ENCODE measurements around the gene SGCB. TPM values are rescaled to one million over a fixed set of nuclear protein-coding genes. Genes with fewer than 3 reads are reported as not detected.

SGCB gene
- total RNA-seq, 1 donor from 2014 or later, result 94.2 TPM

DNA sequence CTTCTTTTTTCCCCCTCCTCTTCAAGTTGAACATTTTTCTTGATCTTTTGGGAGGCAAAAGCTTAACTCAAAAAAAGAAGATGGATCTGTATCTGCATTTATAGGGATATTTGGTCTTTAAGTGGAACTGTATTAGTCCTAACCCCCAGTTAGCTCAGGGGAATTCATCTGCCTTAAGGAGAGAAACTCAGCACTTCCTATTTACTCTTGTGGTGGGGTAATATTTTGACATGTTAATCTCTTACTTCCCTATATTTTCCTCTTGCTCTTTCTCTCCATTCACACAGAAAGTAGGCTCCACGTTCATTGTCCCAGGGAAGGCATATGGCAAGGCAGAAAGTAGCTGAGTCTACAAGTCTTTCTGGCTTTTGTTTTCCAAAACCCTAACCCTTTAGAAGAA lies 23.2 kb downstream of the SGCB start:
- DNase-seq (ENCODE audit: low spot score), result no peak
- H3K4me3 Mint-ChIP-seq (ENCODE audit: unreplicated experiment), result no peak overlapping the region
- H3K4me1 Mint-ChIP-seq (ENCODE audit: low read depth), result peaks cover 1% of the 10 kb centered on the region
- TF ChIP-seq, protein P1, sequence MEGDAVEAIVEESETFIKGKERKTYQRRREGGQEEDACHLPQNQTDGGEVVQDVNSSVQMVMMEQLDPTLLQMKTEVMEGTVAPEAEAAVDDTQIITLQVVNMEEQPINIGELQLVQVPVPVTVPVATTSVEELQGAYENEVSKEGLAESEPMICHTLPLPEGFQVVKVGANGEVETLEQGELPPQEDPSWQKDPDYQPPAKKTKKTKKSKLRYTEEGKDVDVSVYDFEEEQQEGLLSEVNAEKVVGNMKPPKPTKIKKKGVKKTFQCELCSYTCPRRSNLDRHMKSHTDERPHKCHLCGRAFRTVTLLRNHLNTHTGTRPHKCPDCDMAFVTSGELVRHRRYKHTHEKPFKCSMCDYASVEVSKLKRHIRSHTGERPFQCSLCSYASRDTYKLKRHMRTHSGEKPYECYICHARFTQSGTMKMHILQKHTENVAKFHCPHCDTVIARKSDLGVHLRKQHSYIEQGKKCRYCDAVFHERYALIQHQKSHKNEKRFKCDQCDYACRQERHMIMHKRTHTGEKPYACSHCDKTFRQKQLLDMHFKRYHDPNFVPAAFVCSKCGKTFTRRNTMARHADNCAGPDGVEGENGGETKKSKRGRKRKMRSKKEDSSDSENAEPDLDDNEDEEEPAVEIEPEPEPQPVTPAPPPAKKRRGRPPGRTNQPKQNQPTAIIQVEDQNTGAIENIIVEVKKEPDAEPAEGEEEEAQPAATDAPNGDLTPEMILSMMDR (IDR thresholded peaks at IDR 0.05), result no peak
- no peaks in the 10 kb centered on the region for H3K27me3 Mint-ChIP-seq (ENCODE audit: low read depth)
- no peak overlapping the region for H3K27ac Mint-ChIP-seq (ENCODE audit: unreplicated experiment)
- peaks cover 4% of the 10 kb centered on the region for H3K9me3 Mint-ChIP-seq (ENCODE audit: low read depth)
- H3K36me3 Mint-ChIP-seq (ENCODE audit: low read depth), result peaks cover 14% of the 10 kb centered on the region

DNA sequence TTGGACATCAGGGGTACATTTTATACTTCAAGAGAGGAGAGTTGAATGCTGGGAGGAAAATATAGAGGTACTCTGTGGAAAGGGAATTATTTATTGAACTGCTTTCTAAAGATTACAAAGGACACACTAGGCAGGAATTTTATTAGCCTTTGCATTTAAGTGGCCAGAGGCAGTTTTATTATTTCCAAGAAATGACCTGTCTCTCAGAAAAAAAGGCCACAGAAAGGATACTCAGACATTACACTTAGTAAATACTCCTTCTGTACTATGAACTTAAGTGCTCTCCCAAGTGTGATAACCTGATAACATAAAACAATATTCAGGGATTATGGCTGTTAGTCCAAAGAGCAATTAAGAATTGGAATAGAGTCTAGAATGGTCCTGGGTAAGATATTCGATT lies 25.4 kb downstream of the SGCB start:
- Mint-ChIP-seq H3K27me3 (ENCODE audit: low read depth) (no peaks in the 10 kb centered on the region), H3K4me3 (ENCODE audit: unreplicated experiment) (no peak overlapping the region), H3K4me1 (ENCODE audit: low read depth) (no peaks in the 10 kb centered on the region), H3K27ac (ENCODE audit: unreplicated experiment) (no peak overlapping the region), H3K36me3 (ENCODE audit: low read depth) (peaks cover 20% of the 10 kb centered on the region), H3K9me3 (ENCODE audit: low read depth) (peaks cover 12% of the 10 kb centered on the region)
- TF ChIP-seq, protein P1 (IDR thresholded peaks at IDR 0.05), result no peak
- no peak for DNase-seq (ENCODE audit: low spot score)

DNA sequence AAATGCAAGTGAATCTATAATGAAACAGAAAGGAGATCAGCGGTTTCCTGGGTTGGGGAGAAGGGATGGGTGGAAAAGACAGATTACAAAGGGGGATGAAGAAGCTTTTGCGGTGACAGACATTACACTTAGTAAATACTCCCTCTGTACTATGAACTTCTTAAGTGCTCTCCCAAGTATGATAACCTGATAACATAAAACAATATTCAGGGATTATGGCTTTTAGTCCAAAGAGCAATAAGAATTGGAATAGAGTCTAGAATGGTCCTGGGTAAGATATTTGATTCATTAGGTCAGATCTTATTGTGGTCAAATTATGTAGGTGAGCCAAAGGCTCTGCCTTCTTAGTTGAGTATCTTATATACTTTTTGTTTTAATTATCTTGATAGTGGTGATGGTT lies 27.1 kb downstream of the SGCB start:
- Mint-ChIP-seq H3K27ac (ENCODE audit: unreplicated experiment) (no peak overlapping the region), H3K27me3 (ENCODE audit: low read depth) (no peaks in the 10 kb centered on the region), H3K9me3 (ENCODE audit: low read depth) (peaks cover 12% of the 10 kb centered on the region), H3K36me3 (ENCODE audit: low read depth) (peaks cover 20% of the 10 kb centered on the region), H3K4me3 (ENCODE audit: unreplicated experiment) (no peak overlapping the region), H3K4me1 (ENCODE audit: low read depth) (no peaks in the 10 kb centered on the region)
- TF ChIP-seq, protein P1 (IDR thresholded peaks at IDR 0.05), result no peak
- DNase-seq (ENCODE audit: low spot score), result no peak

DNA sequence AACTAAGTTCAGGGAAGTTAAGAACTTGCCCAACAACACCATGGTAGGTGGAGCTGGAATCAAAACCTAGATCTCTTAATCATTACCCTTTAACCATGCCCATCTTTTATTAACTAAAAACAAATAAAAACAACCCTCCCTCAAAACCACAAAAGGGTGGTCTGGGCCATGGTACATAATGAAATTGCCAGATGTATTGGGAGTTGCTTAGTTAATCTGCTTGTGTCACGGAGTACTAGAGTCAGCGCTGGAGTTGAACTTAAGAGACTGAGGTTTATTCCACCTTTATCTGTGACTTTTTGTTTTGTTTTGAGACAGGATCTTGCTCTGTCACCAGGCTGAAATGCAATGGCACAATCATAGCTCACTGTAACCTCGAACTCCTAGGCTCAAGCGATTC lies 31.2 kb downstream of the SGCB start:
- H3K36me3 Mint-ChIP-seq (ENCODE audit: low read depth), result peaks cover 17% of the 10 kb centered on the region

DNA sequence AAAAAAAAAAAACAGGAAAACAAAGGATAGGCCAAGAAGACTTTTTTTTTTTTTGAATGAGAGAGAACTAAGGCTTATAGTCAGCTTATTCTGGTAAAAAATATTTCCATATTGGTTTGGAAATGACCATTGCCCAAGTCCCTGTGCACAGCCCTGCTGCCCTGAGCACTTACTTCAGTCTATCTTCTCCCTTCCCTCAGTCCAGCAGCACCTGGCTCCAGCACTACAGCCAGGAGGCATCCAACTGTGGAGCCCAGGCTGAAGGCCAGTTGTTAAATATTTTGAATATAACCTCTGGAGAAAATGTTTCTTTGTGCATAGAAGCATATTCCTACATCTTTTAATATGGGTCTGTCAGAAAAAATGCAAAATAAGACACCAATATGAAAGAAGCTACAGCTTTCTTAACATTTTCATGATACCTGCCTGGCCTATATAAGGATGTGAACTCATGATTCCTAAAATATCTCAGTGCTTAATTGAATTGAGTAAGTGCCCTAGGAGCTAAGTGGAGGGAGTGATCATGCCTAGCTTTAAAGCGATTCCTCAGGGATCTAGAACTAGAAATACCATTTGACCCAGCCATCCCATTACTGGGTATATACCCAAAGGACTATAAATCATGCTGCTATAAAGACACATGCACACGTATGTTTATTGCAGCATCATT lies 32.4 kb downstream of the SGCB start:
- no peak for DNase-seq (ENCODE audit: low spot score)
- Mint-ChIP-seq H3K27ac (ENCODE audit: unreplicated experiment) (no peak overlapping the region), H3K4me1 (ENCODE audit: low read depth) (no peaks in the 10 kb centered on the region), H3K36me3 (ENCODE audit: low read depth) (peaks cover 11% of the 10 kb centered on the region), H3K9me3 (ENCODE audit: low read depth) (peaks cover 12% of the 10 kb centered on the region), H3K27me3 (ENCODE audit: low read depth) (no peaks in the 10 kb centered on the region), H3K4me3 (ENCODE audit: unreplicated experiment) (no peak overlapping the region)
- TF ChIP-seq, protein P1 (IDR thresholded peaks at IDR 0.05), result no peak

More for the DNA sequence above, 31.2 kb downstream of the SGCB start:
- Mint-ChIP-seq H3K4me1 (ENCODE audit: low read depth) (no peaks in the 10 kb centered on the region), H3K27ac (ENCODE audit: unreplicated experiment) (no peak overlapping the region), H3K9me3 (ENCODE audit: low read depth) (peaks cover 12% of the 10 kb centered on the region), H3K27me3 (ENCODE audit: low read depth) (no peaks in the 10 kb centered on the region), H3K4me3 (ENCODE audit: unreplicated experiment) (no peak overlapping the region)
- no peak for DNase-seq (ENCODE audit: low spot score)
- TF ChIP-seq, protein P1 (IDR thresholded peaks at IDR 0.05), result no peak
